ENCODE results near the gene SSNA1.

DNA sequence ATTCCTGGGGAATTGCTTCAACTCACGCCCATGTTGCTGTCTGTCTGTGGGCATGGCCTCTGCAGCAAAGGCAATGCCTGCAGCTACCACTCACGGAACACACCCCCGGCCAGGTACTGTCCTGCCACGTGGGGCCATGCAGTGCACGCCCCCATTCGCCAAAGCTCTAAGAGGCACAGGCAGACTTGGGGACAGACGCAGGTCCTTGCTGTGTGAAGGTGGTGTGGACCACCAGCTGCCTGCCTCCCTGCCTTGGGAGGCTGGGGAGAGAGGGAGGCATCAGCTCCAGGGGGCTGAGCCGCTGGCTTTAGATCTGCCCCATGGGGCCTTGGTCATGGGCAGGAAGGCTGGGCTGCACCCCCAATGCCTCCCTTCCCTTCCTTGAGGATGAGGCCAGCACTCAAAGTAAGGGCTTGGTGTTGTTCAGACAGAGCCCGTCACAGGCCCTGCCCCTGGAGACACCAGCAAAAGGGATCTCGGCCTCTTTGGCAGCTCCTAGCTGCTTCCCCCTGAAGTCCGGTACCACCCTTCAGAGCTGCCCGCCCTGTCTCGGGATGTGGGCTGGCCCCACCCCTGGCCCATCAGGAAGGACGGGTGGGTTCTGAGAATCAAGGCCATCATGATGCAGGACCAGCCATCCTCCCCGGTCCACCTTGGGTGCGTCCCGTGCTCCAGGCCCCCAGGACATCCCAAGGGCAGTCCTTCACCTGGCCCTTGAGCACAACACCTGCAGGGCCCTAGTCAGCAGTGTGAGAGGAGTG lies 47.2 kb upstream of the SSNA1 start:
- no peak for TF ChIP-seq POLR2A (IDR thresholded peaks at IDR 0.05; ENCODE audit: low read depth)
- TF ChIP-seq, protein P1, sequence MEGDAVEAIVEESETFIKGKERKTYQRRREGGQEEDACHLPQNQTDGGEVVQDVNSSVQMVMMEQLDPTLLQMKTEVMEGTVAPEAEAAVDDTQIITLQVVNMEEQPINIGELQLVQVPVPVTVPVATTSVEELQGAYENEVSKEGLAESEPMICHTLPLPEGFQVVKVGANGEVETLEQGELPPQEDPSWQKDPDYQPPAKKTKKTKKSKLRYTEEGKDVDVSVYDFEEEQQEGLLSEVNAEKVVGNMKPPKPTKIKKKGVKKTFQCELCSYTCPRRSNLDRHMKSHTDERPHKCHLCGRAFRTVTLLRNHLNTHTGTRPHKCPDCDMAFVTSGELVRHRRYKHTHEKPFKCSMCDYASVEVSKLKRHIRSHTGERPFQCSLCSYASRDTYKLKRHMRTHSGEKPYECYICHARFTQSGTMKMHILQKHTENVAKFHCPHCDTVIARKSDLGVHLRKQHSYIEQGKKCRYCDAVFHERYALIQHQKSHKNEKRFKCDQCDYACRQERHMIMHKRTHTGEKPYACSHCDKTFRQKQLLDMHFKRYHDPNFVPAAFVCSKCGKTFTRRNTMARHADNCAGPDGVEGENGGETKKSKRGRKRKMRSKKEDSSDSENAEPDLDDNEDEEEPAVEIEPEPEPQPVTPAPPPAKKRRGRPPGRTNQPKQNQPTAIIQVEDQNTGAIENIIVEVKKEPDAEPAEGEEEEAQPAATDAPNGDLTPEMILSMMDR (IDR thresholded peaks at IDR 0.05), result no peak
